ENCODE measurements around the gene L2HGDH. TPM values are rescaled to one million over a fixed set of nuclear protein-coding genes. Genes with fewer than 3 reads are reported as not detected.

L2HGDH gene
- total RNA-seq, 1 donor from 2014 or later: 7.3 TPM

- TF ChIP-seq, protein P1, sequence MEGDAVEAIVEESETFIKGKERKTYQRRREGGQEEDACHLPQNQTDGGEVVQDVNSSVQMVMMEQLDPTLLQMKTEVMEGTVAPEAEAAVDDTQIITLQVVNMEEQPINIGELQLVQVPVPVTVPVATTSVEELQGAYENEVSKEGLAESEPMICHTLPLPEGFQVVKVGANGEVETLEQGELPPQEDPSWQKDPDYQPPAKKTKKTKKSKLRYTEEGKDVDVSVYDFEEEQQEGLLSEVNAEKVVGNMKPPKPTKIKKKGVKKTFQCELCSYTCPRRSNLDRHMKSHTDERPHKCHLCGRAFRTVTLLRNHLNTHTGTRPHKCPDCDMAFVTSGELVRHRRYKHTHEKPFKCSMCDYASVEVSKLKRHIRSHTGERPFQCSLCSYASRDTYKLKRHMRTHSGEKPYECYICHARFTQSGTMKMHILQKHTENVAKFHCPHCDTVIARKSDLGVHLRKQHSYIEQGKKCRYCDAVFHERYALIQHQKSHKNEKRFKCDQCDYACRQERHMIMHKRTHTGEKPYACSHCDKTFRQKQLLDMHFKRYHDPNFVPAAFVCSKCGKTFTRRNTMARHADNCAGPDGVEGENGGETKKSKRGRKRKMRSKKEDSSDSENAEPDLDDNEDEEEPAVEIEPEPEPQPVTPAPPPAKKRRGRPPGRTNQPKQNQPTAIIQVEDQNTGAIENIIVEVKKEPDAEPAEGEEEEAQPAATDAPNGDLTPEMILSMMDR (IDR thresholded peaks at IDR 0.05; ENCODE audit: insufficient read depth, low read length, poor library complexity, severe bottlenecking): no peak
- Histone ChIP-seq H3K27me3 (ENCODE audit: control insufficient read depth, insufficient read depth, low read length) (no peaks in the 10 kb centered on the region), H3K4me3 (ENCODE audit: low read depth, low read length) (peak overlapping the region; percentile 89), H3K36me3 (ENCODE audit: control insufficient read depth, insufficient read depth, low read length) (no peaks in the 10 kb centered on the region)
- DNase-seq (ENCODE audit: low read depth): no peak
These were observed 79.8 kb downstream of the L2HGDH start for GRCh38 chr14:50232276-50232642.

DNA sequence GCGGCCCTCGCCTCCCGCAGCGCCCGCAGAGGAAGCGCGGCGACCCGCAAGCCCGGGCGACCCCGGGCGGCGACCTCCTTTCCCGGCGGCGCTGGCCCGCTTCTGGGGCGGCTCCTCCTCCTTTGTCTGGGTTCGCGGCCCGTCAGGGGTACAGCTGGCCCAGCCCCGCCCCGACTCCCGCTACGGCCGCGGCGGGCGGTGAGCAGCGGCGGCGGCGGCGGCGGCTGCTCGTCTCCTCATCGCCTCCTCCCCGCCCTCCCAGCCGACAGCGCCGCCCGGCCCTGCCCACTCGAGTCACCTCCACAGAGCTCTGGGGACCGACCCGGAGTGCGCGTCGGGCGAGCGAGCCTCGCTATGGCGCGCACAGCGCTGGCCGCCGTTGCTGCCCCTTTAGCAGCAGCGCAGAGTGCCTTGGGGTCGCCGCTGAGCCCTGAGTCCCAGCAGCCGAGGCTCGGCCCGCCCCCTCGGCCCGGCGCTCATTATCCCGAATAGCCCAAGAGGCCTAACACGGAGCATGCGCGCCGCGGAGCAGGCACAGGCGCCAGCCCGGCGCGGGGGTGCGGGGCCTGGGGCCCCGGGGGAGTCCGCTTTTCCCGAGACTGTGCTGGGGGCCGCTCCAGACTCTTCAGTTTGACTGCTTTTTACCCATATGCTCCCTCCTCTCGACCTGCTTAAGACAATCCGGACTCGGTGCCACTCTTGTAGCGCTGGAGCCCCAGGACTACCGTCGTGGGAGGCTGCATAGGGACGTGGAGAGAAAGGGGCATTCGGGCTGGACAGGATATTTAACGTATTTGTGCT lies 80.4 kb downstream of the L2HGDH start, which contains the start of gene SOS2:
TSS of gene SOS2 (minus strand) at position 104 of the 801 bp plus-strand sequence. CDS start 295 bp downstream, outside the sequence.
- TF ChIP-seq, protein P1 (IDR thresholded peaks at IDR 0.05; ENCODE audit: insufficient read depth, low read length, poor library complexity, severe bottlenecking): no peak
- DNase-seq (ENCODE audit: low read depth): peak; percentile 31
- Histone ChIP-seq H3K4me3 (ENCODE audit: low read depth, low read length) (peak within 1 kb of the TSS; percentile 89), H3K27me3 (ENCODE audit: control insufficient read depth, insufficient read depth, low read length) (no peaks in the 10 kb centered on the region), H3K36me3 (ENCODE audit: control insufficient read depth, insufficient read depth, low read length) (no peaks in the 10 kb centered on the region)

GRCh38 chr14:50230701-50231474 lies 81.1 kb downstream of the L2HGDH start:
- TF ChIP-seq, protein P1 (IDR thresholded peaks at IDR 0.05; ENCODE audit: insufficient read depth, low read length, poor library complexity, severe bottlenecking): no peak
- H3K27me3 ChIP-seq (ENCODE audit: control insufficient read depth, insufficient read depth, low read length): no peaks in the 10 kb centered on the region
- no peaks in the 10 kb centered on the region for H3K36me3 ChIP-seq (ENCODE audit: control insufficient read depth, insufficient read depth, low read length)
- DNase-seq (ENCODE audit: low read depth): no peak
- peak overlapping the region; percentile 89 for H3K4me3 ChIP-seq (ENCODE audit: low read depth, low read length)

GRCh38 chr14:50230401-50230700 lies 81.7 kb downstream of the L2HGDH start:
- no peak for DNase-seq (ENCODE audit: low read depth)
- Histone ChIP-seq H3K4me3 (ENCODE audit: low read depth, low read length) (peak overlapping the region; percentile 89), H3K27me3 (ENCODE audit: control insufficient read depth, insufficient read depth, low read length) (no peaks in the 10 kb centered on the region), H3K36me3 (ENCODE audit: control insufficient read depth, insufficient read depth, low read length) (no peaks in the 10 kb centered on the region)
- TF ChIP-seq, protein P1 (IDR thresholded peaks at IDR 0.05; ENCODE audit: insufficient read depth, low read length, poor library complexity, severe bottlenecking): no peak

DNA sequence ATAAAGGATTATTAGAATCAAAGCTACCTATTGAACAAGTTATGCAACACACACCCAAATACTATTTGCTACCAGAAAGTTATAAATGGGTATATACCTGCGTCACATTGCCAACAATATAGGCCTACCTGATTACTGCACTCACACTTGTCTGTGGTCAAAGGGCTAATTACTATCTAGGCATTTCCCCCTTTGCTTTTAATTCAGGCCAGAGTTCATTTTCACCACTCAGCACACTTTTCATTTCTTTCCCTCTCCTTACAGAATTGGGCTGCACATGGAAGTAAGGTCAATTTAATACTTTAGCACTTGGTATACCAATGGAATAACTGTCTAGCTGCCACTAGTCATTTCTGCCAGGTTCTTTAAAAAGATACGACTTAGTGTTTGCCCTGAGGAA lies 82.3 kb downstream of the L2HGDH start:
- Histone ChIP-seq H3K36me3 (ENCODE audit: control insufficient read depth, insufficient read depth, low read length) (no peaks in the 10 kb centered on the region), H3K4me3 (ENCODE audit: low read depth, low read length) (peak overlapping the region; percentile 89), H3K27me3 (ENCODE audit: control insufficient read depth, insufficient read depth, low read length) (no peaks in the 10 kb centered on the region)
- TF ChIP-seq, protein P1 (IDR thresholded peaks at IDR 0.05; ENCODE audit: insufficient read depth, low read length, poor library complexity, severe bottlenecking): no peak
- no peak for DNase-seq (ENCODE audit: low read depth)
